NCI-H1694 (cell line): ENCODE data around the gene MRPL20.
A peak's percentile ranks its signal among the peaks of the same experiment; 100 is the strongest.
"Not testable (repeated sequence)": the region's sequence is repeated elsewhere in the genome, so short reads cannot be mapped to it uniquely, and the experiment has no call there.

Experiments used
- DNase-seq: peaks from one replicate; lab custom pipeline; 2025; lab: John Stamatoyannopoulos, UW

Gene MRPL20

DNA sequence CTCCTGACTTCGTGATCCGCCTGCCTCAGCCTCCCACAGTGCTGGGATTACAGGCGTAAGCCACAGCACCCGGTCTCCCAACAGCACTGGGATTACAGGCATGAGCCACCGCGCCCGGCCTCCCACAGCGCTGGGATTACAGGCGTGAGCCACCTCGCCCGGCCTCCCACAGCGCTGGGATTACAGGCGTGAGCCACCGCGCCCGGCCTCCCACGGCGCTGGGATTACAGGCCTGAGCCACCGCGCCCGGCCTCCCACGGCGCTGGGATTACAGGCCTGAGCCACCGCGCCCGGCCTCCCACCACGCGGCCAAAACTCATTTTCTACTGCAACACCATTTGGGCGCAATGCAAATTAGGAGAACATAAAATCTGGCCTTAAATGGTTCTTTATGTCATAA, 21.8 kb downstream of the MRPL20 start:
- DNase-seq: not testable (repeated sequence)

DNA sequence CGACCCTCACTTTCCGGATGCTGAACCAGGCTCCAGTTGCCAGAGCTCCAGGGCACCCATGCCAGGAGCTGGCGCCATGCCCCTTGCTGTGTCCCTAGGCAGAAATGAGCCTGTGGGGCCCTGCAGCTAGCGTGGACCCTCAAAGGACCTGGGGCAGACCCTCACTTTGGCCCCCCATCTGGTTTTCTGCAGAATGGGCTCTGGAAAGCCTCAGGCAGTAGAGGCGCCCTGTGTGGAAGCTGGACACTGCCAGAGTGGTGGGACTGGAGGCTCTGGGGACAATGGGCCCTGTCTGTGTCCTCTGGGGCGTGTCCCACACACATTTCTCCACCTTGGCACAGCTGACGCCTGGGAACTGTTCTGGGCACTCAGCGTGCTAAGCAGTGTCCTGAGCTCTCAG, 25.8 kb downstream of the MRPL20 start:
- DNase-seq: no peak

DNA sequence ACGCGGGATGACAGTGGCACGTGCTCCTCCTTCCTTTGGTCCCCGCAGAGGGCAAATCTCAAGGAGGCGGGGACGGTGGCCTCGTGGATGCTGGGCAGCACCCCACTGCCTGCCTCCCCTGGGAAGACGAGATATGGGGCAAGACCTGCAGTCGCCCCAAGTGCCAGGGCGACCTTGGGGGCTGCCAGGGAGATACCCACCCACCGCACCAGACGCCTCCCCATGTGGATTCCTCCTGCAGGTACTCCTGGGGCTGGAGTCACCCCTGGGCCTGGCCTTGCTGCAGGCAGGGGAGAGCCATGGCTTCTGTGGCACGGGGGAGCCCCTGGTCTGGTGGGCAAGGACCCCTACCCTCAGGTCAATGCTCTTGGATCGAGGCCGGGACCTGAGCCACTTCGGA, 26.2 kb downstream of the MRPL20 start:
- no peak for DNase-seq

DNA sequence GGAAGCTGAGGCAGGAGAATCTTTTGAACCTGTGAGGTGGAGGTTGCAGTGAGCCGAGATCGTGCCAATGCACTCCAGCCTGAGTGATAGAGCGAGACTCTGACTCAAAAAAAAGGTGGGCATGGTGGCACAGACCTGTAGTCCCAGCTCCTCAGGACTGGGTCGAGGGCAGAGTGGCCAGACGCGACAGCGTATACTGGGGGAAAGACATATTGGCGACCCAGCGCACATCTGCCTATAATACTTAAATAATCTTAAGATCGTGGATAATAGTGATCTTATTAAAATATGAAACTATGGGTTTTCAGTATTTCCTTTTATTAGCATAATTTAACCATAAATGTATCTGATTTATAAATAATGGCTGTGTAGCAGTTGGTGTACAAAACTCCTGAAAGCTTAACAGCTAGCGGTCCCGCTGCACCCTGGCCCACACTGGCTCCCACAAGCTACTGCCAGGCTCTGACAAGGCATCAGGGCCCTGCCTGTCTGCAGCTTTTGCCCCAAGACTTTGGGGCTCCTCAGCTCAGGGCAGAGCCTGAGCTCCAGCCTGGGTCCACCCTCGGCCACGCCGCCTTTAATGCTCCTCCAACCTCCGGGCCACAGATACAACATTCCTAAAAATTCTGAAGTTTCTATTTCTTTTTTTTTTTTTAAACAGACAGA, 29.4 kb downstream of the MRPL20 start:
- DNase-seq: no peak

DNA sequence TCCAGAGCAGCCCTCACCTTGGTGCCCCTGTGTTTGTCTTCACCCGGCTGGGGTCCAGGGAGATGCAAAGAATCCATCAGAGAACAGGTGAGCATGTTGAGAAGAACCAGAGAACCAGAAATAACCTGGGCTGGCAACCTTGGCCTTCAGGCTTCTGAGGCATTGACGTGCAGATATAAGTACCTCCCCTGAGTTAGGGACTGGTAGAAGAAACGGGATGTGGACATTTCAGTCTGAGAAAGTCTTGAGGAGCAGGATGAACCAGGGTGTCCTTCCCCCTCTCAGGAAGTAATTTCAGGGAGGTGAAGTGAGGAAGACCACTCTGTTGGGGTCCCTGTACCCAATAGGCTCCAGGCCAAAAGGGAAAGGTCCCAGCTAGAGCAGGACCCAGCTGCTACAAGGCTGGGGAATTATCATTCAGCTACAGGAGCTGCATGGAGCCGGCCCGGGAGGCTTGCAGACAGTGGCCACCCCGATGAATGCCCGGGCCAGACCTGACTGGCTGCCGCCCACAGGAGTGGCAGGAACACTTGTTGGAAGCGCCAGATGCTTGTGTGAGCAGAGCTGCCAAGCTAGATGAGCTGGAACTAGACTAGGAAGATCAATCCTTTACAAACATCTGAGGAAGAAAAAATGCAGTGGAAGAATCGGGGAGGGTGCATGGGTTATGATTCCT, 30.4 kb downstream of the MRPL20 start:
- DNase-seq: no peak

DNA sequence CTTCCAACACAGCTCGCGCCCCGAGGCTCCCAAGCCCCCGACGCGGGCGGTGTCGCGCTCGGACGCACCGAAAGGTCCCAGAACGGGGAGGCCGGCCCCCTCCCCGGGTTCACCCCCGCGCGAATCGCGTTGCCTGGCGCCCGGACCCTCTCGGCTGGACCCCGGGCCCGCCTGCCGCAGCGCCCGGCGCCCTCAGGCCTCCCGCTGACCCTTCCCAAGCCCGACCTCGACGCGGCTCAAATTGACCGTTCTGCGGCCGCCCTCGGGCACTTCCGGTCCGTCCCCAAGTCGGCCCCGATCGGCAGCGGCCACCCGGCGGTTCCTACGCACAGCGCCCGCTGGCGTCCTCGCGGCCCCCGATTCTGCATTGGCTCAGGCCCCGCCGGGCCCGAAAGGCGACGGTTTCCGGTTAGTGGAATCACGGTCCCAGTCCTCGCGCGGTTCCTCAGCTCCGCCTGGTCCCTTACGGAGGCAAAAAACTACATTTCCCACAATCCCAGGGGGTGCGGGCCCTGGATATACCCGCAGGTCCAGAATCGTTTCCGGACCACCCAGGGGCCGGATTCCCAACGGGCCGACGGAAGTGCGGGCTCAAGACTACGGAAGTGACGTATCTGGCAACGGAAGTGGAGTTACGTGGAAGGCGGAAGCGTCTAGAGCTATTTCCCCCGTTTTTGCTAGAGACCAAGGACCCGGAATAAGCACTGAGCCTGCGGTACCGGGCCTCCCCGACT, 32.0 kb downstream of the MRPL20 start, which contains the start of gene AURKAIP1:
AURKAIP1 (minus strand) TSS at position 279 of the 734 bp plus-strand sequence. CDS start 451 bp downstream, outside the sequence.
- peak; percentile 97 for DNase-seq

DNA sequence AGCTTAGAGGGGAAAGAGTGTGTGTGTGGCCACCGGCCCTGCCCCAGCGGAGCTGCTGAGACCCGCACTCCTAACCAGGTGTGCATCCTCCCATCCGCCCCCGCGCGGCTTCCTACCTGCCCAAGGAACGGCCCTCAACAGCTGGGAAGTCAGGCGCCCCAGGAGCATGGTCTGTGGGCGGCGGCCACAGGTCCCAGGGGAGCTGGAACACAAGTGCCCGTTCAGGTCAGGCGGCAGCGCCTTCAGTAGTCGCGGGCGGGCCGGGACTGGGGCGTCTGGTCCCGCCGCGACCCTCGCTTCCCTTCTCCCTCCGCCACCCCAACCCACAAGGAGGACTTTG, 32.5 kb downstream of the MRPL20 start:
- DNase-seq: no peak

DNA sequence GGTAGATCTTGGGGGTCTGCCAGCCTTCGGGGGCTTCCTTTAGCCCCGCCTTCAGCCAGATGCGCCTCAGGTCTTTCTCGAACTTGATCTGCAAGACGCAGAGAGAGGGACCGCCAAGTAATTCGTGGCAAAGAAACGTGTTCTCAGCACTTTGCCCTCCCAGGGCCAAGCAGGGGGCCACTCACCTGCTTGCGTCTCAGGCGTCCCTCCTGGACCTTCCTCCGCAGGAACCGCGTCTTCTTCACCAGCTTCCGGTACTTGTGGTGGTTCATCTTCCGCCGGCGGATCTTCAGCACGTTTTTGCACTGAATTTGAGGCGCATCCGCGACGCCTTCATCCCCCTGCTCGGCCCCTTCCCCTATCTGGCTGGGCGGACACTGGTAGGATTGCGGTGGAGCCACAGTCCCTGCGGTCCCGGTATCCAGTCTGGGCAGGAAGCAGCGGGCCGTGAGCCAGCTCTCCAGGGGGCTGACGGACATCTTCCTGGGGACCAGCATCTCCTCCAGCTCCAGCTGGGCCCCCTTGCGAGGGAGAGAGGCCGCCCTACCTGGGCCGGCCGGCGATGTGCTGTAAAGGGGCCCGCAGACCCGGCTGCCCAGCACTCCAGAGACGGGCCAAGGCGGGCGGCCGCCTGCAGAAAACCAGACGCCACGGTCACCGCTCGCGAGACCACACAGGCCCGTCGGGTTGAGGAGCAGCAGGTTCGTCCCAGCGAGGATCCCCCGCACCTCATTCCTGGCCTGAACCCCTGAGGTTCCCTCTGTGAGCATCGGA, 33.1 kb downstream of the MRPL20 start:
- no peak for DNase-seq

DNA sequence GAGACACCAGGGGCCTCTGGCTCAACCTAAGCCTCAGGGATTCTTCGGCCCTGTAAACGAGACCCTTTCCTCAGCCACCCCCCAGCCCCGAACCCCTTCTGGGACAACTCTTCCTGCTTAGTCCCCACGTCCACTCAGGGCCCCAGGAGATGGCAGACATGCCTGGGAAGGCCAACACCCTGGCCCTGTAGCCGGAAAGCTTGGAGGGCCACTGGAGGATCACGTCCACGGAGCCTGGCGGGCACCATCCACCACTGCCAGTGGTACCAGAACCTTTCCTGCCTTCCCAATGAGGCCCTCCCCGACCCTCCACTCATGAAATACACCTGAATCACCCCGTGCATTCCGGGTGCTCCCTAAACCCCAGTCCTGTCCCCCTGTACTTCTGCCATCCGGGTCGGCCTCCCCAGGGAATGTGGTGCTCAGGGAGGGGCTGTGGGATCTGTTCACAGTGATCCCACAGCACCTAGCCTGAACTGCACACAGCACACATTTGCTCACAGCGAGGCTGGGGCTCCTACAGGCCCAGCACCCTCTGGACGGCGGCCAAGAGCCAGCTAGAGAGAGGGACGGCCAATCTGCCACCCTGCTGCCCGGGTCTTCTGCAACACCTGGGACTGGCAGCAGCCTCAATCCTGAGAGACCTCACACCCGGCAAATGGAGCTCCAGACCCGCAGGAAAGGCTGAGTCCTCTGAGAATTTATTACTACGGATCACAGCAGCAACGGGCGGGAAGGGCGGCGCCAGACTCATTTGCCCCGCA, 33.9 kb downstream of the MRPL20 start:
- no peak for DNase-seq

DNA sequence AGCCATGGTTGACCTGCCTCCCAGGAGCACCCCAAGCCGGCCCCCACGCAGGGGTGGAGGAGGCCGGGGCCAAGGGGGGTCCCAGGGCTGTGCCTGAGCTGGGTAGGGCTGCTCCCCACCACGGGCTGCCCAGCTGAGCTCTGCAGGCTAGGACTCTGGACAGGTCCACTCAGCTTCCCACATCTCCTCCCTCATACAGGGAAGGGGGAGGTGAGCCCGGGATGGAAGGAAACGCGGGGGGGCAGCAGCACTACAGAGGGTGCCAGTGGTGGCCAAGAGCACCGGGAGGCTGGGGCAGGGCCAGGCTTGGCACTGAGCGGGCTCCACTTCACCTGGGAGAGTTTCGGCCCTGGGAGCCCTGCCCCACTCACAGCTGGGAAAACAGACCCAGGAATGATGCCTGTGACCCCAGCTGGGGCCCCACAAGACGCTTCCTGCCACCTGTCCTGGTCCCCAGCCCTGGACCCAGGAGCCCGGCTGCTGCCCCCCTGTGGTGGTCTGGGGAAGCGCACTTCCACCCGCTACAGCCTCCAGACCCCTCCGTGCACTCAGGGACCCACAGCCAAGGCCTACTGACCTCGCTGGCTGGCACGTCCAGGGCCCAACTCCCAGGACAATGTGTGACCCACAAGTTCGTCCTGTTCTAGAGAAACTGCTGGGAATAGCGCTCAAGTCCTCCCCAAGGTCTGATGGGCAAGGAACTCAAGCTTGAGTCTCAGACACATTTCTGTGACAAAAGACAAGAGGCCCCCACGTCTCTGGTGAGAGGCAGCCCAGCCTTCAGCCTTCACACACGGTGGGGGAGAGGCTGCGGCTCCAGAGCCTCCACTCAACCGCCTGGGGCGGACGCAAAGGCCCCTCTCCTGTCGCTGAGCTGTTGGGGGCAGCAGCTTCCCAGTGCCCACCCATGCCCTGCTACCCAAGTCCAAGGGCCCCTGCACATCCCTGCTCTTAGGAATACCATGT, 35.1 kb downstream of the MRPL20 start:
- DNase-seq: peak; percentile 20

DNA sequence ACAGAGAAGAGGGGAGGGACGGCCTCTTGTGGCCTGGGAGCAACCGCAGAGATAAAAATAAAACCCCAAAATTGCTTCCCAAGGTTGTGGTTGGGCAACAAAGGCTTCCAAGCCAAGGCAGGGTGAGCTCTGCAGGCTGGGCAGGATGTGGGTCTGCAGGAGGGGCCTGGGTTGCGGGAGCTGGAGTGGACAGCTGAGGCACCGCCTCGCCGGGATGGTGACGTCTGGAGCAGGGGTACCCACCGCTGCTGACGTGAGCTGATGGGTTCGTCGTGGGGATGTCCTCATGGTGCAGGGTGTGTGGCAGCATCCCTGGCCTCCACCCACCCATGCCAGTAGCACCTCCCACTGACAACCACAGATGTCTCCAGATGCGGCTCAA, 35.7 kb downstream of the MRPL20 start:
- DNase-seq: no peak

DNA sequence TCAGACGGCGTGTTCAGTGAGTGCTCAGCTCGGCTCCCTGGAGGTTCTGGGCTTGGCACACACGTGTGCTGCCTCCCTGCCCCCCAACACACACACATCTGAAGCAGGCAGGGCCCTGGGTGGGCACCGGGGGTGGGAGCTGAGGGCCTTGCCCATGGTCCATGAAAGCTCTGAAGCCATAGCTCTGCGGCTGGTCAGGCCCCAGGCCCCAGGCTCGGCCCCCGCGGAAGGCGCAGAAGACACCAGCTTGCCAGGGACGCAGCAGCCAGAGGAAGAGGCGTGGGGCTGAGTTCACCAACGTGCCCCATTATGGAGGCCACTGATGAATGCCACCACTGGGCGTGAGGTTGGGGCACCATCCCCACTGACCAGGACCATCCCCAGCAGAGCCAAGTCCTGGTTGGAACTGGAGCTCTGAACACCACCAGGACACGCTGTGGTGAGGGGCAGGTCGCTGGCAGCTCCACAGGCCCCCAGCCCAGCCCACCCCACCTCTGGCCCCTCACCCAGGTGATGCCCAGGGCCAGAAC, 36.3 kb downstream of the MRPL20 start:
- DNase-seq: no peak

DNA sequence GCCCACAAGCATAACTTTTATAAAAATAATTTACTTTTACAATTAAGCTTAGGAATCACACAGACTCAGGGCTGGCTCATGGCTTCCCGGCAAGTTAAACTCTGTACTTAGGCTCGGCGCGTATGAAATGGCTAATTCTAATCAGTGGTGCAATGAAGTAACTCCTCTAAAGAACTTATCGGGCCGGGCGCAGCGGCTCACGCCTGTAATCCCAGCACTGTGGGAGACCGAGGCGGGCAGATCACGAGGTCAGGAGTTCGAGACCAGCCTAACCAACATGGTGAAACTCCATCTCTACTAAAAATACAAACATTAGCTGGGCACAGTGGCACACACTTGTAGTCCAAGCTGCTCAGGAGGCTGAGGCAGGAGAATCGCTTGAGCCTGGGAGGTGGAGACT, 37.0 kb downstream of the MRPL20 start:
- not testable (repeated sequence) for DNase-seq

DNA sequence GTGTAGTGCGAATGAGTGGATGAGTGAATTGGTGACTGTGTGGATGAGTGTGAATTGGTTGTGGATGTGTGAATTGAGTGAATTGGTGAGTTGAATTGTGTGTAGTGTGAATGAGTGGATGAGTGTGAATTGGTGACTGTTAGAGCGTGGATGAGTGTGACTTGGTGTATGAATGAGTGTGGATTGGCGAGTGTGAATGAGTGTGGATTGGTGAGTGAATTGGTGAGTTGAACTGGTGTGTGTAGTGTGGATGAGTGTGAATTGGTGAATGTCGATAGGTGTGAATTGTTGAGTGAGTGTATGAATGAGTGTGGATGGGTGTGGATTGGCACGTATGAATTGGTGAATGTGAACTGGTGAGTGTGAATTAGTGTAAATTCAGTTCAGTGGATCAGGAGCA, 39.8 kb downstream of the MRPL20 start:
- no peak for DNase-seq

DNA sequence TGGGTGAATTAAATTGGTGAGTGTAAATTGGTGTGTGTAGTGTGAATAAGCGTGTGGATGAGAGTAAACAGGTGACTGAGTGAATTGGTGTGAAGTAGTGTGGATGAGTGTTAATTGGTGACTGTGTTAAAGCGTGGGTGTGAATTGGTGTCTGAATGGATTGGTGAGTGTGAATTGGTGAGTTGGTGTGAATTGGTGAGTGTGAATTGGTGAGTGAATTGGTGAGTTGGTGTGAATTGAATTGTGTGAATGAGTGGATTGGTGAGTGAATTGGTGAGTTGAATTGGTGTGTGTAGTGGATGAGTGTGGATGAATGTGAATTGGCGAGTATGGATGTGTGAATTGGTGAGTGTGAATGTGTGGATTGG, 40.4 kb downstream of the MRPL20 start:
- DNase-seq: no peak

DNA sequence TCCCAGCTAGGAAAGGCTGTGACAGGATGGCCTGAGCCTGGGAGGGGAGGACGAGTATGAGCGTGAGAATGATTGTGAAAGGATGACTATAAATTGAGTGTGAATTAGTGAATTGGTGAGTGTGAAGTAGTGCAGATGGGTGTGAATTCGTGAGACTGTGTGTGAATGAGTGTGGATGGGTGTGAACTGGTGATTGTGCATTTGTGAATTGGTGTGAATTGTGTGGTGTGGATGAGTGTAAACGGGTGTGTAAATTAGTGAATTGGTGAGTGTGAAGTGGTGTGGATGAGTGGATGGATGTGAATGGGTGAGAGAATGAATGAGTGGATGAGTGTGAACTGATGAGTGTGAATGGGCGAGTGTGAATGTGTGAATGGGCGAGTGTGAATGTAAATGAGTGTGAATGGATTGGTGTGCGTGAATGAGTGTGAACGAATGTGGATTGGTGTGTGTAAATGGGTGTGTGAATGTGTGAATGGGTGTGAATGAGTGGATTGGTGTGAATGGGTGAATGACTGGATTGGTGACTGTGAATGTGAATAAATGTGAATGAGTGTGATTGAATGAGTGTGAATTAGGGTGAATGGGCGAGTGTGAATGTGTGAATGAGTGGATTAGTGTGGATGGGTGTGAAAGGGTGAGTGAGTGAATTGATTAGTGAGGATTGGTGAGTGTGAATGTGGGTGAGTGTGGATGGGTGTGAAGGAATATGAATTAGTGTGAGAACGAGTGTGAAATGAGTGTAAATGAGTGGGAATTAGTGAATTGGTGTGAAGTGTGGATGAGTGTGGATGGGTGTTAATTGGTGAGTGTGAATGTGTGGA, 41.0 kb downstream of the MRPL20 start:
- no peak for DNase-seq

DNA sequence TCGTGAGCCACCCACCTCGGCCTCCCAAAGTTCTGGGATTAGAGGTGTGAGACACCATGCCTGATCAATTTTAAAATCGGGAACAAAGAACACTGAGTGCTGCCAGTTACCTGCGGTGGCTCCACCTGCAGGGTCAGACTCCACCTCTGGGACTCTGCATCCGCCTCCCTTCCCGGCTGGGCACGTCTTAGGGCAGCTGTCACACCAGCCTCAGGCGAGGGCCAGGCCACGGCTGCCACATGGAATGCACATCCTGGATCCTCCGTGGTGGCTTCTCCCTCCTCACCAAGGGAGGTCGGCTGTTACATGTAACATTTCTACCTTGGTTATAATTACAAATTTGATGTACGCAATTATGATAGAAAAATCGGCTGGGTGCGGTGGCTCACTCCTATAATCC, 42.8 kb downstream of the MRPL20 start:
- DNase-seq: no peak

DNA sequence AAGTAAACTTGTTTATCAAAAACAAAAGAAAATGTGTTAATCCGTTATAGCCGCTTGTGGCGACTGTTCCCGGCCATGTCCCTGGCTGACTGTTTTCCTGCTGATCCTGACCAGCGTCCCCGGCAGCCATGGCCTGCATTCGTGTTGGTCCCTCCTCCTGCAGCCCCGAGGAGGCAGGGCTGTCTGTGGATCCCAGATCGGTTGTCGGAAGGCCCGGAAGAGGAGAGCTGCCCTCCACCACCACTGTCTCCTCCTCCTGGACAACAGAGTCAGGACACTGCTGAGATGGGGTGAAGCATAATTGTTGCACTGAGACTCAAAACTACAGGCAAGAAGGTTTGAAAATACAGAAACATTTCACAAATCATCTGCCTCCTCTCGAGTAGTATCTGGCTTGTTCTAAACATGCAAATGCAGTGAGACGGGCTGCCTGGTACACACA, 45.1 kb downstream of the MRPL20 start:
- DNase-seq: no peak

DNA sequence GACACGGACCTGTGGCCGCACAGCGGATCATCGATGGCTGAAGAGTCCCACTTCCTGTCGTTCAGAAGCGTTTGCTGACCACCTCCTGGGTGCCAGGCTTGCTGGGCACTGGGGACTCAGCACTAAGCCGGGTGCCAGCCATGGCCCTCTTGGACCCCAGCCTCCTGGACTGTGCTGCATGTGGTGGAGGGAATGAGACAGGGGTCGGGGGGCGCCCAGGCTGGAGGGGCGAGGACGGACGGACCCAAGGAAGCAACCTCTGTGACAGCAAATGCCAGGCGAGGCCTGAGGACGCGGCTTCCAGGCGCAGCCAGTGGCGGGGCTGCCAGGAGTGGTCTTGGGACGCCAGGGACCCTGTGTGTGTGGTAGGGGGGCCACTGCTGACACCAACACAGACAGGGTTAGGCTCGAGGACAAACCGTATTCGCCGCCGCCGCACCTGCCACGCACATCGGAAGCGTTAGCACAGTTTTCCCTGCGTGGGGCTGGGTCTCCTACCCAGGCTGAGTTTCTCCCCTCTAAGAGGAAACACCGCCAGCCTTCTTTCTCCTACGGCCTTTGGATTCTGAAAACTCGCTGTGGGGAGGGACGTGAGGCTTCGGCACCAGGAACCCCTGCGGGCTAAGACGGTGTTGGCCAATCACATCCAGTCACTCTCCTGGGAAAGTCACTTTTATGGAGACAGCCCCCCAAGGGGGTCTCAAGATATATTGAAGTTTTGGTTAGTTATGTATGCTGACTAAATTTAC, 45.7 kb downstream of the MRPL20 start:
- no peak for DNase-seq
